Measurements from ENCODE around the gene OR4D6.
"Not testable (repeated sequence)": the region's sequence is repeated elsewhere in the genome, so short reads cannot be mapped to it uniquely, and the experiment has no call there.

Gene OR4D6

DNA sequence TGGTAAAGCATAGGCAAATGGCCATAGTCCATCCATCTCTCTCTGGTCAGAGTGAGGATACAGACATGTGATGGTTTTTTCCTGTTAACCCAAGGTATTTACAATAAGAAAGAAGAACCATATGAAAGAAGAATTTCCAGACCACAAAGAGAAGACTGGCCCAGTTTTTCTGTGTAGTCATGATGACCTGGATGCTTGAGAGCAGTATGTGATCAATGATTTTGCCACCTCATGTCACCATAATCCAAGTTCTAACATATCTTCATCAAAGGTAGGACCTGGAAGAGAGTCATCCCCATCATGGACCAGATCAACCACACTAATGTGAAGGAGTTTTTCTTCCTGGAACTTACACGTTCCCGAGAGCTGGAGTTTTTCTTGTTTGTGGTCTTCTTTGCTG, at the start of gene OR4D6:
Gene OR4D6, plus strand, starts transcription at position 301 of the 400 bp plus-strand sequence. Its CDS starts 0 bp downstream, at position 301.
- DNase-seq (ENCODE audit: low read depth): no peak

DNA sequence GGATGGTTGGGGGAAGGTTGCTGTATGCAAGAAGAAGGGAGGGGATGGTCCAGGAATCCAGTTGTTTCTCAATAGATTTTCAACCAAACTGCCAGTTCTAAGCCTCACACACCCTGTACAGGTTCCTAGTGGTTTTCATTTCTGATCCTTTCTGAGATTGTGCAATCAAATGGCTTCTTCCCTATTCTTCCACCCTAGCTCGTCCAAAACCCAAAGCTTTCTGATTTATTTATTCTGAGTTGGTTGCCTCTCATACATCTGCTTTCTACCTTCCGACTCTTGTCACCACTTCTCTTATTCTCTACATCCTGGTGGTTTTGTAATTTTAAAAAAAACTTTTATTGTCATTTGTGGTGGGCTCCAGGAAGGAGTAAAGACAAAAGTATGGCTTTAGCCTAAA, 43.1 kb upstream of the OR4D6 start:
- no peak for DNase-seq (ENCODE audit: low read depth)

DNA sequence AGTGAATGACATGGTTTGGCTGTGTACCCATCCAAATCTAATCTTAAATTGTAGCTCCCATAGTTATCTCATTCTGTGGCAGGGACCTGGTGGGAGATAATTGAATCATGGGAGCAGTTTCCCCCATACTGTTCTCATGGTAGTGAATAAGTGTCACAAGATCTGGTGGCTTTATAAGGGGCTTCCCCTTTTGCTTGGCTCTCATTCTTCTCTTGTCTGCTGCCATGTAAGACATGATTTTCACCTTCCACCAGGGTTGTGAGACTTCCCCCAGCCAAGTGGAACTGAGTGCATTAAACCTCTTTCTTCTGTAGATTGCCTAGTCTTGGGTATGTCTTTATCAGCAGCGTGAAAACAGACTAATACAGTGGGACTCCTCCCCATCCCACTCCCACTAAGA, 41.6 kb upstream of the OR4D6 start:
- DNase-seq (ENCODE audit: low read depth): no peak

DNA sequence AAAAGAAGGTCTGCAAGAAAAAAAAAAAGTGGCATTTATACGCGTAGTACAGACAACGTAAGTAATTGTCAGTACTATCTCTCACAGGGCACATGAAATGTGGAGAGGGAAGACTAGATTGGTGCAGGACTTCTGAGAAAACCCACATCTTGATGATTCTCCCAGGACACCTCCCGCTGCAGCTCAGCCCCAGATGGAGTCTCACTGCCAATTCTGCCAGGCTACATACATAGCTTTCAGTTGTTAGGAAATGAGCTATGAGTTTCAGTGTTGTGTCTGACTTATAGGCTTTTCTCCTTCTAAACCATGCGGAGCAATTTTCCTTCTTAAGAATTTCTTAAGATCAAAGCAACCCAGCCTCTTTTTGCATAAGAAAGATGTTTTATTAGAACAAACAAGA, 40.1 kb upstream of the OR4D6 start:
- no peak for DNase-seq (ENCODE audit: low read depth)

DNA sequence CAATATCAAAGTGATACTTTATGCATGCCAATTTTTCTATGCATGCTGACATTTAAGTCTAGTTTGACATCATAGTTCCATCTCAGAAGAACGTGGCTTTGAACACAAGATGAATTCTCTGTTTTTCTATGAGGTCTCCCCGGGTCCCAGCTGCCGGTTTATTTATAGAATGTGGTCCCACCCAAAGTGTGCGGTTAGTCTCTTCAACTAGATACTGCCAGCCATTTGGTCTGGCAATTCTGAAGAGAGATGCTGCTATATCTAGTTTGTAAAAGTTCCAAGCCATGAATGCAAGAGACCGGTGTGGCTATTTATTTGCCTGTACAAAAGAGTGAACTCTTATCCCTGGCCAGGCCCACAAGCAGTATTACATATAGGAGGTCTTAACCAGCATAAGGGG, 39.7 kb upstream of the OR4D6 start:
- no peak for DNase-seq (ENCODE audit: low read depth)

DNA sequence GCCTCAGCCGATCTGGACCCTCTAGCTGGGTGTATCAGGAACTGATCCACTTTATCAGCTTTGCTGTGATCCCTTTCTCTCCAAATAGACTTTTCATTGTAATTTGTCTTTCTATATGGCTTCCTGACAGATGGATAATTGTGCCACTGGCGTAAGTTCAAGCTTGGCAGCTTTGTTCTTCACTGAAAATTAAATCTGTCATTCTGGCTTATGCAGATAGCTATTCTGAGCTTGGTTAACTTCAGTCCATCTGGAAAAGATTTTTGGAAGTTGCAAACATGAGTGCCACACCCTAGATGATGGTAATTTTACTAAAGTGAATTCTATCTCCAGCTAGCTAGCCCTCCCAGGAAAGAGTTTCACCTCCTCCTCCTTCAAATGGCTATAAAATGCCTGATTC, 38.6 kb upstream of the OR4D6 start:
- DNase-seq (ENCODE audit: low read depth): no peak

DNA sequence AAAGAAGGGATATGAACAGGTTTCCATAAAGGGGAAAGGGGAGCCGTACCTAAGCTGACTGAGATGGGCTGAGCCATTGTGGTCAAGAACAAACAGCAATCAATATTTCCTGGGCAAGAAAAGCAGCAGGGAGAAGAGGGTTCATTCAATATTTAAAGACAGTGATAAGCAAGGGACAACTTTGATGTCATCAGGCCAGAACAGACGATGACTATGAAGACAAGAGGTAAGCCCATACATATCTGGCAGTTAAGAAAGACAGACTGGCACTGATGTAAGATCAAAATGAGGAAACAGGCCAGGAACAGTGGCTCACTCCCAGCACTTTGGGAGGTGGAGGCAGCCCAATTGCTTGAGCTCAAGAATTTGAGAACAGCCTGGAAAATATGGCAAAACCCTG, 32.9 kb upstream of the OR4D6 start:
- no peak for DNase-seq (ENCODE audit: low read depth)

DNA sequence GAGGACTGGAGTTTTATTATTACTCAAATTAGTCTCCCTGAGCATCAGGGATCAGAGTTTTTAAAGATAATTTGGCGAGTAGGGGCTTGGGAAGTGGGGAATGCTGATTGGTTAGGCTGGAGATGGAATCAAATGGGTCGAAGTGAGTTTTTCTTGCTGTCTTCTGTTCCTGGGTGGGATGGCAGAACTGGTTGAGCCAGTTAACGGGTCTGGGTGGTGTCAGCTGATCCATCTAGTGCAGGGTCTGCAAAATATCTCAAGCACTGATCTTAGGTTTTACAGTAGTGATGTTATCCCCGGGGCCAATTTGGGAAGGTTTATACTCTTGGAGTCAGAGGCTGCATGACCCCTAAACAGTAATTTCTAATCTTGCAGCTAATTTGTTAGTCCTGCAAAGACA, 31.6 kb upstream of the OR4D6 start:
- no peak for DNase-seq (ENCODE audit: low read depth)

DNA sequence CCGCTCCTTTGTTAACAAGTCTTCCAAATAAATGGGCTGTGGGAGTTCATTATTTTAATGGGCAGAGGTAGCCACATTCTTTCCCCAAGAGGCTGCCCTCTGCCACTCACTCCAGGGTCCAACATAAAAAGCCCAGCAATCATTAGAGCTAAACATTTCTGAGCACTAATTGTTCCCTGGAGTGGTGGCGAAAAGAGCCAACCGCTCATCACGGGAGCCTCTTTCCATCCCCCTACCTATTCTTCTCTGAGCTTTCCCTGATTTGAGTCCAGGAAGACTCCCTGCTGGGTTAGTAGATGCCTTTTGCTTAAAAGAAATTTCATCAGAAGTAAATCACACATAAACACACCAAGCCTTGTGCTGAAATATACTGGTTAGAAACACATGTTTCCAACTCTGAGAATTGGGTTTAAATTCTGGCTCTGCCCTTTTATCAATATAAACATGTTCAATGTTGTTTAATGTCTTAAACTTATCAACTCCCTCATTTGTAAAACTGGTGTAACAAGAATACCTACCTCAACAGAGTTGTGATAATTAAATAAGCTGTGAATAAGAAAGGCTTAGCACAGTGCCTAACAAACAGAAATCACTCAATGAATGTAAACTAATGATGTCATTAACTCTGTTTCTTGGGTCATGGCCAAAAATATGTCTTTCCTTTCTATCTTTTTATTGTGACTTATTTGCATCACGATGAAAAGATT, 30.2 kb upstream of the OR4D6 start, which contains the start of gene OR5A2:
Gene OR5A2, minus strand, starts transcription at position 53 of the 707 bp plus-strand sequence. CDS start 3,460 bp downstream, outside the sequence.
- DNase-seq (ENCODE audit: low read depth): no peak

DNA sequence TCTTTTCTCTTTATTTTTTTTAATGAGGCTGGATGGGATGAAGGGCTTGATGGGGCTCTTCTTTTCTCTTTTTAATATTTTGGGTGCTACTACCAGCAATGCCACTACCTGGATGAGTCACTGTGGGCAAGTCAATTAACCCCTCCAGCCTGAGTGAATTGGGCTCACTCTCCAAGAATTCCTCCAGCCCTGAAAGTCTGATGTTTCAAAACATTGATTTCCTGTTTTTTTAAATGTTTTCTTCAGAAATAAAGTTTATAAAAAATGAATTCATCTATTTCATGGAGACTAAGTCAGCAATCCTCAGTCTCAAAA, 29.7 kb upstream of the OR4D6 start:
- DNase-seq (ENCODE audit: low read depth): no peak

DNA sequence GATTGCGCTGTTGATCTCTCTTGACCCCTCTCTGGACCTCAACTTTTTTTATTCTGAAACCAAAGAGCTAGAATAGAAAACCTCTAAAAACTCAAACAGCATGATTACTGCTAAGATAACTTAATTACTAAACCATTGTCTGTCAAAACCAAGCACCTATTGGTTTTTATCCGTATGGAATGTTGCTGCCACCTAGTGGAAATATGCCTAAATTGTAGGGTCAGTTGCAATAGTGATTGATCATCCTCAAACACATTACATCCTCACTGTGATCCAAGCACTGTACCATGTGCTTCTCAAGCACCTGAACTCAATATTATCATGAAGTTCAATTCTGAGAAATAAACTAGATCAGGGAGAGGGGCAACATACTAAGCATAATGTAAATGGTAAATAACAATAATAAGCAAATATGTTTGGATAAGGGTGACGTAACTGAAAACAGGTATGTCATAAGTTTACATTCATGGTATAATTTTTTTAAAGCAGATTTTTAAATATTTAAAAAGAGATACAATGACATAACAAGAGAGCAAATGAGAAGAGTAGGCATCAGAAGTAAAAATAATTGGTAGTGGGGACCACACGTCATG, 26.7 kb upstream of the OR4D6 start:
- DNase-seq (ENCODE audit: low read depth): peak; percentile 7

DNA sequence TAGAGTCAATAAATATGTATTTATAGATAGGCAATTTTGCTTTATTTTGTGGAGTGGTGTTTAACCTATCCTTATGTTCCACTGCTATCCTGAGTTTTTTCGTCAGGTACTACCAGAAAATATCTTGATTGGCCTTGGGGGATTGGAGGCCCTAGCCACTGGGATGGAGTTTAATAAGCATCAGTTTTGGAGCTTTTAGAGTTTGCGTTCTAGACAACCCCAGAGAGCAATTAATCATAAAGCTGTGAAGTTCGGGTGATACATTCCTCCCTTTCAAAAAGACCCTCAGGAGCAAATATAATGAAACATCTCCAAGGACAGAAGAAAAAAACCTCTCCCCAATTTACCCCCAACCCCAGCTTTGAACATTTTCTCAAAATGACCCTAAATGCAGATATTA, 20.6 kb upstream of the OR4D6 start, which contains the start of gene OR5A1:
Gene OR5A1, plus strand, starts transcription at position 301 of the 400 bp plus-strand sequence. CDS start 6,700 bp downstream, outside the sequence.
- DNase-seq (ENCODE audit: low read depth): no peak

DNA sequence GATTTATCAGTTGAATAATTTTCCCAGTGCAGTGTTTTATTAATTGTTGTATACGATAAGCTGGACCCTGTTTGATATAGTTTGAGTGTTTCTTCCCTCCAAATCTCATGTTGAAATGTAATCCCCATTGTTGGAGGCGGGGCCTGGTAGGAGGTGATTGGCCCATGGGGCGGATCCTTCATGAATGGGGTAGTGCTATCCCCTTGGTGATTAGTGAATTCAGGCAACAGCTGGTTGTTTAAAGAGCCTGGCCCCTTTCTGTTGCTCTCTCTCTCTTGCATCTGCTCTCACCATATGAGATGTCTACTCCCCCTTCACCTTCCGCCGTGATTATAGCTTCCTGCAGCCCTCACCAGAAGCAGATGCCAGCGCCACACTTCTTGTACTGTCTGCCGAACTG, 19.0 kb upstream of the OR4D6 start:
- DNase-seq (ENCODE audit: low read depth): no peak

DNA sequence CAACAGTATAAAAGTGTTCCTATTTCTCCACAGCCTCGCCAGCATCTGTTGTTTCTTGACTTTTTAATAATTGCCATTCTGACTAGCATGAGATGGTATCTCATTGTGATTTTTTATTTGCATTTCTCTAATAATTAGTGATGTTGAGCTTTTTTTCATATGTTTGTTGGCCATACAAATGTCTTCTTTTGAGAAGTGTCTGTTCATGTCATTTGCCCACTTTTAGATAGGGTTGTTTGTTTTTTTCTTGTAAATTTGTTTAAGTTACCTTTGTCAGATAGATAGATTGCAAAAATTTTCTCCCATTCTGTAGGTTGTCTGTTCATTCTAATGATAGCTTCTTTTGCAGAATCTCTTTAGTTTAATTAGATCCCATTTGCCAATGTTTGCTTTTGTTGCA, 11.1 kb upstream of the OR4D6 start:
- not testable (repeated sequence) for DNase-seq (ENCODE audit: low read depth)

DNA sequence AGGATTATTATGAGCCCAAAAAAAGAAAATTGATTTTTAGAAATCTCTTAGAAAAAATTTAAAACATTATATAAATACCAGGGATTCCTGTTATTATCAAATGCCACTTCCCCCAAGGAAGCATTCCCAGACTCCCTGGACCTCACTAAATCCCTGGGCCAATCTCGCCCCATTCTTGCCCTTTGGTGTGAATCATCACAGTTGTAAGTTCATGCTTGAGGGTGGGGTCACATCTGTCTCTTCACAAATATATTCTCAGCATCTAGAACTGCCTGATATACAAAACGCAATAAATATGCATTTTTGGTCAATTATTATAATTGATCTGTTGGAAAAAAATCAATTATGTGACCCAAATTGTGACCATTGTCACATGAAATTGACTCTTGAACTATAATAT, 8.3 kb upstream of the OR4D6 start:
- no peak for DNase-seq (ENCODE audit: low read depth)

DNA sequence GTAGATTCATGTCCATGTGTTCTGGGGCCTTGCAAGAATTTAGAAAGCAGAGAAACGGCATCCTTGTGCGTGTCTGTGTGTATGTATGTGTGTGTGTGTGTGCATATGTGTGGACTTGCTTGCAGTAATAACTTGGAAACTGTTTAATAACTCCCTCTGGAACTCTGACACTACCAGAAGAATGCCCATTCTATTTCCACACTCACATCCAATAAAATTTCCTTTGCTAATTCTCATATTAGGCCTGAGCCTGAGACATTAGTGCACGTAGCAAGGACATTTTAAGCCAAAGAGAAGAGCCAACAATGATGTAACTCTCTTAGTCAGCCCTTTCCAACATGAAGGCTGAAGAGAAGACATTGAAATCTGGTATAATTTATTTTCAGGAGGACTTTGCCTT, 3.2 kb downstream of the OR4D6 start:
- DNase-seq (ENCODE audit: low read depth): no peak

DNA sequence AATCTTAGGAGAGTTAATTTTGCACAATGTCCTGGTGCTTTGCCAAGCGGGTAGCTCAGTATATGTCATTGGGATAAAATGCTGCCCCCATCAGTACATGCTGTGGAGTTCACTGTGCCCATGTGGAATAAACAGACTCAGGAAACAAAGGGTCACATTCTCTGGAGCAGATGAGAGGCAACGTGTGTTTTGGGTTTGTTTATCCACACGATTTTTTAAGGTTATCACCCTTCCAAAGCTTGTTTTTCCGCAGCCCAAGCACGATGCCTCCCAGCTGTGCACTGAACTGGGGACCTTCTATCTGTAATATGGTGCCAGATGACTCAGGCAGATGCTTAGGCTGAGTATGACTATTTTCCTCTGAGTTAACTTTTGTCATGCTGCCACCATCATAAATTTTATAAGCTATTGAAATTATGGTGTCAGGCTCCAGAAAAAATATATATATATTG, 6.5 kb downstream of the OR4D6 start:
- DNase-seq (ENCODE audit: low read depth): no peak

DNA sequence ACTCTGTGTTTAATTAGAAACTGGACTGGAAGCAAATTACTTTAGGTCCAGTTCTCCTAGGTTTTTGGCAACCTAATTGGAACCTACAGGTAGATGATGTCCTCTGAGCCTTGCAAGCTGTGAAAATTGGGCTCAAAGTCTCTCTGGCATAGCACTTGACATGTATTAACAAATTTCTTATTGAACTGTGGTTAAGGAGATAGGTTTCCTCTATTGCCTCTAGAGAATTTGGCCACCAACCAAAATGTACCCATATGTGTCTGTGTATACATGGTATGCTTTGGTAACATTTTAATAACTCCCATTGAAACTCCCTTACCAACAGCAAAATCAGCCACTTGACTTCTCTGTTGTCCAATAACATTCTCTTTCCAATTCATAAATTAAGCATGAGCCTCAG, 16.3 kb downstream of the OR4D6 start, which contains the start of gene OR4D10:
Gene OR4D10, plus strand, starts transcription at position 301 of the 400 bp plus-strand sequence. CDS start 4,115 bp downstream, outside the sequence.
- DNase-seq (ENCODE audit: low read depth): no peak

DNA sequence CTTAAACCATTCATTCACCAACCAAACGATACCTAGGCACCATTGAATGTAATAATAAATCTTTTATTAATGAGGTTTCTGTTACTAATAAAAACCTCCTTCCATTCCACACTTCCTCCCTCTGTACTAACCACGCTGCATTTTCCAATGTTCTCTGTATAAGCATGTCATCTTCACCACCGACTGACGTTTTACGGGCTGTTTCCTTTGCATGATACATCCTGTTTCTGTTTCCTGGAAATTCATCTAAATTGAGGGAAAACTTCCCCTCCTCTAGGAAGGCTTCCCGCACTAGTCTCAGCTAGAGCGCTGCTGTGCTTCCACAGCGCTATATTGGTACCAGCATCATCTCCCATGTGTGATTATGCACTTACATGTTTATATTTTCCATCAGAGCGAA, 18.4 kb downstream of the OR4D6 start:
- no peak for DNase-seq (ENCODE audit: low read depth)

DNA sequence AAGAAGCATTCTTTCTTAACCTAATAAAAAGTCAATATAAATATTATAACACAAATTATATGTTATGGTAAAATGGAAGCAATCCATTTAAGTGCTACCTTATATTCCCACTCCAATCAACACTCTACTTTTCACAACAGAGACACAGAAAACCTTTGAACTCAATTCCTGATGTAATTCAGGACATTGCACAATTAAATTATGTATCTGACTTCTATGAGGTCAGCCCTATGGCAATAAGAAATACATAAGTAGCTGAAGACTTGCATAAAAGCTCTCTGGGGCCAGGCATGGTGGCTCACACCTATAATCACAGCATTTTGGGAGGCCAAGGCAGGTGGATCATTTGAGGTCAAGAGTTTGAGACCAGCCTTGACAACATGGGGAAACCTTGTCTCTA, 23.1 kb downstream of the OR4D6 start:
- DNase-seq (ENCODE audit: low read depth): no peak

DNA sequence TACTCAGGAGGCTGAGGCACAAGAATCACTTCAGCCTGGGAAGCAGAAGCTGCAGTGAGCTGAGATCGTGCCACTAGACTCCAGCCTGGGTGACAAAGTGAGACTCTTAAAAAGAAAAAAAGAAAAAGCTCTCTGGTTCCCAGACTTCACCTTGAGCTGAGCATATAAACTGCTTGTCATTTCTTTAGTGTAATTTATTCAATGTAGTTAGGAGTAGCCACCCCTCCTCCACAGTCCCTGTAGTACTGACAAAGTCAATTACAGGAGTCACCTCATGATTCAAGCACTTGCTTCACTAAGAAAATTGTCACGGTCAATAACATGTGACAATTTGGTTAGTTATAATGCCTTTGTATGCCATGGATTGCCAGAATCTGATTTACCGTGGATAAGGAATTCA, 23.6 kb downstream of the OR4D6 start:
- DNase-seq (ENCODE audit: low read depth): no peak

DNA sequence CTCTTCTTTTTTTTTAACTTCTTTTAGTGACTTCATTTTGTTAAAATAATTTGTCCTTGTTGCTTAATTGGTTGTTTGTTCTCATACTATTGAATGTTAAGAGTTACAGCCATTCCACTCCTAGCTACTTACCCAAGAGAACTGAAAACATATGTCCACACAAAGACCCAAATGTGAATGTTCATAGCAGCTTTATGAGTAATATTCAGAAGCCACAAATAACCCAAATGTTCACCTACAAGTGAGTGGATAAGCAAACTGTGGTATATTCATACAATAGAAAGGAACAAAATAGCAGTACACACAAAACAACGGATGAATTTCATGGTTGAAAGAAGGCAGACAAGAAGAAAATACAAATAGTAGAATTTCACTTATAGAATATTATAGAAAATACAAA, 45.2 kb downstream of the OR4D6 start:
- no peak for DNase-seq (ENCODE audit: low read depth)

DNA sequence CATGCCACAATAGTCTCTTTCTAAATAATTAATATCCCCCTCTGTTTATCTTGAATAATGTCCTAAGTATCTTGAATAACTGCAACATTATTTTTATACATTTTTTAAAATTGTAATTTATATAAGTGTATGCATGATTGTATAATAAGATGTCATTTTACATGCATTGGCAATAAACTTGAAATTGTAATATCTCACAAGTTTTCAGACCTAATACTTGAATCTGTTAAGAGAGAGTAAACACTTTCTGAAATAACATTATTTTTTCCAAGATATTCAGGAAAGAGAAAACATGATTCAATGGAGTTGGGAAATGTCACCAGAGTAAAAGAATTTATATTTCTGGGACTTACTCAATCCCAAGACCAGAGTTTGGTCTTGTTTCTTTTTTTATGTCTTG, 46.5 kb downstream of the OR4D6 start, which contains the start of gene OR4D11:
Gene OR4D11, plus strand, starts transcription at position 301 of the 400 bp plus-strand sequence. Its CDS starts 0 bp downstream, at position 301.
- DNase-seq (ENCODE audit: low read depth): no peak

Data from stimulated activated CD8-positive, alpha-beta memory T cell treated with anti-CD3 and anti-CD28 coated beads, Interleukin-12 subunit alpha, Interleukin-12 subunit beta, amount 100 ng/mL, for 1 hour (primary cell).